NCI-H2227 (cell line): Measurements from ENCODE around the gene RGS19.

Experiments used
- DNase-seq: peaks from one replicate; lab custom pipeline; 2025; ENCODE audit not compliant: unreplicated experiment; lab: John Stamatoyannopoulos, UW

The RGS19 gene

GRCh38 chr20:64108731-64109681 lies 29.7 kb upstream of the RGS19 start:
- no peak for DNase-seq

GRCh38 chr20:64107736-64108457 lies 28.6 kb upstream of the RGS19 start:
- no peak for DNase-seq

GRCh38 chr20:64106981-64107735 lies 27.8 kb upstream of the RGS19 start, which contains the start of gene NPBWR2:
TSS of gene NPBWR2 (minus strand) at chr20:64107565. CDS start at chr20:64106831, 734 bp downstream.
- no peak for DNase-seq

DNA sequence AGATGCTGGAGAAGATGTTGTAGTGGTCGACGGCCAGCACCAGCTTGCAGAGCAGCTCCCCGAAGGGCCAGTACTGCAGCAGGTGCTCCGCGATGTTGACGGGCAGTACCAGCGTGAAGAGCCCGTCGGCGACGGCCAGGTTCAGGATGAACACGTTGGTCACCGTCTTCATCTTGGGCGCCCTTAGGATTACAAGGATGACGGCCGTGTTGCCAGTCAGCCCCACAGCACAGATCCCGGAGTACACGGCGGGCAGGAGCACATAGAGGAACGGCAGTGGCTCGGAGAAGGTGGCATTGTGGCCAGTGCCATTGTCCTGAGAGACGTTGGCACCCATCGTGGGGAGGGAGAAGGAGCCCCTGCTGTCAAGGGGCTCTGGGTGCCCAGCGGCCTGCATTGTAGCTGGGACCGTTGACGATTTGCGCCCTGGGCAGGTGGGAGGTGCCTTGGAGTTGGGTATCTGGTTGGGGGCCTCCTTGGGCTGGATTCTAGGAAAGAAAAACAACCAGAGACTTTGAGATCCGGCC lies 27.2 kb upstream of the RGS19 start:
- DNase-seq, result no peak

GRCh38 chr20:64105846-64106434 lies 26.6 kb upstream of the RGS19 start:
- no peak for DNase-seq

DNA sequence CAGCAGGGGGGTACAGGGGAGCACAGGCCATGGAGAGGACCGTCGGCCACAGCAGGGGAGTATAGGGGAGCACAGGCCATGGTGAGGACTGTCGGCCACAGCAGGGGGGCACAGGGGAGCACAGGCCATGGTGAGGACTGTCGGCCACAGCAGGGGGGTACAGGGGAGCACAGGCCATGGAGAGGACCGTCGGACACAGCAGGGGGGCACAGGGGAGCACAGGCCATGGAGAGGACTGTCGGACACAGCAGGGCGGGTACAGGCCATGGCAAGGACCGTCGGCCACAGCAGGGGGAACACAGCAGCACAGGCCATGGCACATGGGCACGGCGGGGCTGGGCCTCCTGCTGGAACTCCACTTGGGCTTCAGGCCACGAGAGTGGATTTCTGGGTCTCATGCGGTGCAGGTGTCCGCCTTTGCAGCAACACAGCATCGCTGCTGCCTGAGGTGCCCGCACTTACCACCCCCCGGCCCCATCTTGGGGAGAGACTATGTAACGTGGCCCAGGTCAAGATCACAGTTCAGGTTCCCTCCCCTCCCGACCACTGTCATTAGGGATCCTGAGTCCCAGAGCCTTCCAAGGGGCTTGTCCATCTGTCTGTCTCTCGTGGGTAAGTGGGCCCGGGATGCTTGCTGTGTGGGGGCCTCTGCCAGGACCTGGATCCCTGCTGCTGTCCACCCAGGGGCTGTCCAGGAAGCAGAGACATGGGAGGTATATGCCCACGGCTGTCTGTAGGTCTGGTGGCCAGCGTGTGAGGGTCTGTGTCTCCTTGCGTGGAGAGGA lies 25.5 kb upstream of the RGS19 start:
- DNase-seq, result no peak

DNA sequence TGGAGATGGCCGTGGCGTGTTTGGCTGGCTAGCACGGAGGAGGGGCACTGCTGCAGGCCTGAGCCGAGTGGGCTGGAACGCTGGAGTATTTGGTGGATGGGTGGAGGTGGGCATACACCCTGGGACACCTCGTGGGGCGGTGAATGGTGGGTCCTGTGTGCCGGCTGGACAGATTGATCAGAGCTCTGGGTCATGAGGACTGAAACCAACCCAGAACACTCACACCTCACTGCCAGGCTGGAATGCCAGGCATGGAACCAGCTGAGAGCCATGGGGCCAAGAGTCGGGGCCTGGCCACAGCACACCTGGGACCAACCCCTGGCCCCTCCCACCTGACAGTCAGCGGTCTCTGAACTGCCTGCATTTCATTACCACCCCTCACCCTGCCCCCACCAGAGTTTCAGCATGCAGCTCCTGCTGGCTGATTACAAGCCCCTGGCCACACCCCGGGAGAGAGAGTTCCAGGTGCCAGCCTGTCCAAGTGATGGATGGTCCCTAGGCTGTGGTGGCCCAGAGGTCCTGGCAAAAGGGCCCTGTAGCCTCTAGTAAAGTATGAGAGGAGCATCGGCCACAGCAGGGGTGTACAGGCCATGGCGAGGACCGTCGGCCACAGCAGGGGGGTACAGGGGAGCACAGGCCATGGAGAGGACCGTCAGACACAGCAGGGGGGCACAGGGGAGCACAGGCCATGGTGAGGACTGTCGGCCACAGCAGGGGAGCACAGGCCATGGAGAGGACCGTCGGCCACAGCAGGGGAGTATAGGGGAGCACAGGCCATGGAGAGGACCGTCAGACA lies 24.8 kb upstream of the RGS19 start:
- no peak for DNase-seq

DNA sequence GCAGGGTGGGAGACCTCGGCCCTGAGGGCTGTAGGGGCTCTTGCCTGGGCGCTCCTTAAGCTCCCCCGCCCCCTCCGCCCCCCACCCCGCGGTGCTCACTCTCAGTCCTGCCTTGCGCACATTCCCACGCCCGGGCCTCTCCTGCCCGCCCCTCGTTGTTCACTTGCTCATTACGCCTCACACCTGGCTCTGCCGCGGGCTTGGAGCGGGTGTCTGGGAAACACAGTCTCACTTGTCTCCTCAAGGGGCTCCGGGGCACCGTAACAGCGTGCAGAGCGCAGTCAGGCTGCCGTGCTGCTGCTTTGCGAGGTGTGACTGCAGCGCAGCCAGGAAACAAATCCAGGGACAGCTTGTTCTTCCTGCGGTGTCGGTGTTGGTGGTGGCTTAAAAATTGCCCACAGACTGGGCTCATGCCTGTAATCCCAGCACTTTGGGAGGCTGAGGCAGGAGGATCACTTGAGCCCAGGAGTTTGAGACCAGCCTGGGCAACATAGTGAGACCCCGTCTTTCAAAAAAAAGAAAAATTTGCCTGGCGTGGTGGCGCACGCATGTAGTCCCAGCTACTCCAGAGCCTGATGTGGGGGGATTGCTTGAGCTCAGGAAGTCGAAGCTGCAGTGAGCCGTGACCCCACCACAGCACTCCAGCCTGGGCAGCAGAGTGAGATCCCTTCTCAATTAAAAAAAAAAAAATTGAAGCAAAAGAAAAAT lies 23.5 kb upstream of the RGS19 start:
- DNase-seq, result peak; percentile 85

GRCh38 chr20:64101731-64102621 lies 22.7 kb upstream of the RGS19 start:
- DNase-seq, result peak; percentile 84

GRCh38 chr20:64100946-64101688 lies 21.8 kb upstream of the RGS19 start:
- no peak for DNase-seq

- DNase-seq, result no peak
Observed at GRCh38 chr20:64100566-64100888, 21.2 kb upstream of the RGS19 start.

- no peak for DNase-seq
Observed at GRCh38 chr20:64099880-64100565, 20.7 kb upstream of the RGS19 start.

- DNase-seq, result no peak
Observed at GRCh38 chr20:64099086-64099786, 19.9 kb upstream of the RGS19 start.

DNA sequence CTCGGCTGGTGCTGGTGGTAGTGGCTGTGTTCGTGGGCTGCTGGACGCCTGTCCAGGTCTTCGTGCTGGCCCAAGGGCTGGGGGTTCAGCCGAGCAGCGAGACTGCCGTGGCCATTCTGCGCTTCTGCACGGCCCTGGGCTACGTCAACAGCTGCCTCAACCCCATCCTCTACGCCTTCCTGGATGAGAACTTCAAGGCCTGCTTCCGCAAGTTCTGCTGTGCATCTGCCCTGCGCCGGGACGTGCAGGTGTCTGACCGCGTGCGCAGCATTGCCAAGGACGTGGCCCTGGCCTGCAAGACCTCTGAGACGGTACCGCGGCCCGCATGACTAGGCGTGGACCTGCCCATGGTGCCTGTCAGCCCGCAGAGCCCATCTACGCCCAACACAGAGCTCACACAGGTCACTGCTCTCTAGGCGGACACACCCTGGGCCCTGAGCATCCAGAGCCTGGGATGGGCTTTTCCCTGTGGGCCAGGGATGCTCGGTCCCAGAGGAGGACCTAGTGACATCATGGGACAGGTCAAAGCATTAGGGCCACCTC lies 19.2 kb upstream of the RGS19 start:
- DNase-seq, result no peak

GRCh38 chr20:64096535-64096934 lies 17.2 kb upstream of the RGS19 start:
- no peak for DNase-seq
